Hepatocyte (in vitro differentiated cells): ENCODE results near the gene SPHK2. TPM values are rescaled to one million over a fixed set of nuclear protein-coding genes. Genes with fewer than 3 reads are reported as not detected.

Source experiments
- DNase-seq: peaks from one replicate; pipeline ENCODE4 v3.0.0-alpha.2; 2016; ENCODE audit warnings: low spot score
- H2AFZ ChIP-seq: fragments of 200-600 bp; sonication (generic); 2 replicates; pipeline ENCODE4 v1.6.0; 2016; ENCODE audit warnings: antibody characterized with exemption, mild to moderate bottlenecking
- H3K27ac ChIP-seq: fragments of 200-600 bp; sonication (generic); 2 replicates; pipeline ENCODE4 v1.5.1; 2016; ENCODE audit warnings: mild to moderate bottlenecking
- H3K27me3 ChIP-seq: fragments of 200-600 bp; sonication (generic); 2 replicates; pipeline ENCODE4 v1.6.1; 2016
- H3K36me3 ChIP-seq: fragments of 200-600 bp; sonication (generic); replicated peaks from 2 replicates; pipeline ENCODE4 v1.5.1; 2016; ENCODE audit warnings: low read depth; ENCODE audit not compliant: insufficient read depth
- H3K4me1 ChIP-seq: fragments of 200-600 bp; sonication (generic); 2 replicates; pipeline ENCODE4 v1.5.1; 2016; ENCODE audit warnings: mild to moderate bottlenecking, moderate library complexity; ENCODE audit not compliant: insufficient read depth
- H3K4me2 ChIP-seq: fragments of 200-600 bp; sonication (generic); 2 replicates; pipeline ENCODE4 v1.6.0; 2016
- H3K4me3 ChIP-seq: fragments of 200-600 bp; sonication (generic); 2 replicates; pipeline ENCODE4 v1.5.1; 2016; ENCODE audit warnings: mild to moderate bottlenecking
- H3K79me2 ChIP-seq: fragments of 200-600 bp; sonication (generic); 2 replicates; pipeline ENCODE4 v1.6.0; 2017; ENCODE audit warnings: mild to moderate bottlenecking
- H3K9me2 ChIP-seq: fragments of 200-600 bp; sonication (generic); replicated peaks from 2 replicates; pipeline ENCODE4 v1.6.0; 2017; ENCODE audit warnings: mild to moderate bottlenecking; ENCODE audit not compliant: insufficient read depth
- H3K9me3 ChIP-seq: fragments of 200-600 bp; sonication (generic); 2 replicates; pipeline ENCODE4 v1.5.1; 2016; ENCODE audit warnings: low read depth, mild to moderate bottlenecking
- H4K20me1 ChIP-seq: fragments of 200-600 bp; sonication (generic); 2 replicates; pipeline ENCODE4 v1.6.0; 2016; ENCODE audit warnings: mild to moderate bottlenecking; ENCODE audit not compliant: insufficient read depth, poor library complexity, severe bottlenecking
- CTCF ChIP-seq: fragments of 200-600 bp; sonication (generic); IDR thresholded peaks from 2 replicates; pipeline ENCODE4 v1.5.1; 2016; ENCODE audit warnings: antibody characterized with exemption, mild to moderate bottlenecking; ENCODE audit not compliant: poor library complexity
- EZH2 ChIP-seq: fragments of 200-600 bp; sonication (generic); IDR thresholded peaks from 2 replicates; pipeline ENCODE4 v1.6.1; 2016; ENCODE audit warnings: antibody characterized with exemption, mild to moderate bottlenecking, borderline replicate concordance
- EZH2phosphoT487 ChIP-seq: fragments of 200-600 bp; sonication (generic); IDR thresholded peaks from one replicate; pipeline ENCODE4 v1.6.1; 2018; ENCODE audit warnings: antibody characterized with exemption, mild to moderate bottlenecking, low read depth, moderate library complexity; ENCODE audit not compliant: unreplicated experiment, severe bottlenecking
- WGBS: methylation state at CpG from one replicate; pipeline ENCODE4 v1.1.6; 2016; ENCODE audit warnings: low lambda C conversion rate; ENCODE audit errors: missing lambda C conversion rate; 5-methylcytosine and 5-hydroxymethylcytosine counted together
- polyA plus RNA-seq: library from polyadenylated mRNA; unstranded; fragments of >200 nt; fragmentation: Nextera tagmentation; extraction: Ambion mirVana; gene quantifications from 2 replicates; pipeline ENCODE4 v1.2.1, GENCODE V29; 2016
- total RNA-seq: library from RNA; depleted of rRNA; stranded (reverse); fragments of >200 nt; gene quantifications from 2 replicates; pipeline ENCODE4 v1.2.3, GENCODE V29; 2014

SPHK2 gene
- total and polyA plus RNA-seq, 2 experiments from 2014 or later, result 39.4 to 56.7 TPM

- Histone ChIP-seq H3K27me3 (no peaks in the 10 kb centered on the region), H3K79me2 (no peaks in the 10 kb centered on the region), H3K27ac (no peak overlapping the region), H3K4me1 (peaks cover 11% of the 10 kb centered on the region), H3K36me3 (no peaks in the 10 kb centered on the region), H3K4me3 (no peak overlapping the region), H3K4me2 (peak overlapping the region; percentile 99), H4K20me1 (no peaks in the 10 kb centered on the region), H3K9me3 (no peaks in the 10 kb centered on the region), H3K9me2 (no peaks in the 10 kb centered on the region), H2AFZ (peak overlapping the region; percentile 97)
- TF ChIP-seq EZH2phosphoT487 (no peak), CTCF (no peak)
- DNase-seq, result no peak
- WGBS, result 48% methylated on average over 3 of the region's 10 CpGs
These were observed 27.5 kb downstream of the SPHK2 start for GRCh38 chr19:48646722-48647216.

GRCh38 chr19:48648134-48648533 is 28.8 kb downstream of the SPHK2 start:
- 60% methylated on average over 2 of the region's 2 CpGs for WGBS
- Histone ChIP-seq H3K27ac (no peak overlapping the region), H3K9me3 (no peaks in the 10 kb centered on the region), H4K20me1 (no peaks in the 10 kb centered on the region), H3K36me3 (no peaks in the 10 kb centered on the region), H3K9me2 (no peaks in the 10 kb centered on the region), H3K27me3 (no peaks in the 10 kb centered on the region), H3K4me2 (no peak overlapping the region), H3K4me3 (no peak overlapping the region), H2AFZ (no peak overlapping the region), H3K4me1 (peaks cover 11% of the 10 kb centered on the region), H3K79me2 (no peaks in the 10 kb centered on the region)
- TF ChIP-seq CTCF (no peak), EZH2 (no peak), EZH2phosphoT487 (no peak)
- no peak for DNase-seq

DNA sequence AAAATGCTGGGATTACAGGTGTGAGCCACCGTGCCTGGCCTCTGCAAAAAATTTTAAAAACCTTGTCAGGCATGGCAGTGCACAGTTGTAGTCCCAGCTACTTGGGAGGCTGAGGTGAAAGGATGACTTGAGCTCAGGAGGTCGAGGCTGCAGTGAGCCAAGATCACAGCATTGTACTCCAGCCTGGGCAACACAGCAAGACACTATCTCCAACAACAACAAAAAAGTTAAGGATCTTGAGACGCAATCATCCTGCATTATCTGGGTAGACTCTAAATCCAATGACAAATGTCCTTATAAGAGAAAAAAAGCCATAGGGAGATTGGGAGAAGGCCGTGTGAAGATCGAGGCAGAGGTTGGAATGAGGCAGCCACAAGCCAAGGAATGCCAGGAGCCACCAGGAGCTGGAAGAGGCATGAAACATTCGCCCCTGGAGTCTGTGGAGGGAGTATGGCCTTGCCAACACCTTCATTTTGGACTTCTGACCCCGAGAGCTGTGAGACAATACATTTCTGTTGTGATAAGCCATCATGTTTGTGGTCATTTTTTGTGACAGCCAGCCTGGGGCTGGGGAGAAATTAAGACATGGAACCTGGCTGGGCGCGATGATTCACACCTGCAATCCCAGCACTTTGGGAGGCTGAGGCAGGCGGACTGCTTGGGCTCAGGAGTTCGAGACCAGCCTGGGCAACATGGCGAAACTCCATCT is 31.8 kb downstream of the SPHK2 start:
- Histone ChIP-seq H3K9me2 (no peaks in the 10 kb centered on the region), H4K20me1 (no peaks in the 10 kb centered on the region), H3K4me1 (no peaks in the 10 kb centered on the region), H2AFZ (no peak overlapping the region), H3K9me3 (no peaks in the 10 kb centered on the region), H3K36me3 (no peaks in the 10 kb centered on the region), H3K4me3 (no peak overlapping the region), H3K27me3 (no peaks in the 10 kb centered on the region), H3K4me2 (no peak overlapping the region), H3K79me2 (no peaks in the 10 kb centered on the region), H3K27ac (no peak overlapping the region)
- DNase-seq, result no peak
- 94% methylated on average over 12 of the region's 12 CpGs for WGBS
- TF ChIP-seq EZH2phosphoT487 (no peak), CTCF (no peak), EZH2 (no peak)
